ENCODE results near the gene HLA-A. TPM values are rescaled to one million over a fixed set of nuclear protein-coding genes. Genes with fewer than 3 reads are reported as not detected.

The HLA-A gene
- total and polyA plus RNA-seq, 2 of the 13 experiments (the other 11 are each of a cell fraction or from before 2014, with no cell fraction given) = 345 to 527 TPM

DNA sequence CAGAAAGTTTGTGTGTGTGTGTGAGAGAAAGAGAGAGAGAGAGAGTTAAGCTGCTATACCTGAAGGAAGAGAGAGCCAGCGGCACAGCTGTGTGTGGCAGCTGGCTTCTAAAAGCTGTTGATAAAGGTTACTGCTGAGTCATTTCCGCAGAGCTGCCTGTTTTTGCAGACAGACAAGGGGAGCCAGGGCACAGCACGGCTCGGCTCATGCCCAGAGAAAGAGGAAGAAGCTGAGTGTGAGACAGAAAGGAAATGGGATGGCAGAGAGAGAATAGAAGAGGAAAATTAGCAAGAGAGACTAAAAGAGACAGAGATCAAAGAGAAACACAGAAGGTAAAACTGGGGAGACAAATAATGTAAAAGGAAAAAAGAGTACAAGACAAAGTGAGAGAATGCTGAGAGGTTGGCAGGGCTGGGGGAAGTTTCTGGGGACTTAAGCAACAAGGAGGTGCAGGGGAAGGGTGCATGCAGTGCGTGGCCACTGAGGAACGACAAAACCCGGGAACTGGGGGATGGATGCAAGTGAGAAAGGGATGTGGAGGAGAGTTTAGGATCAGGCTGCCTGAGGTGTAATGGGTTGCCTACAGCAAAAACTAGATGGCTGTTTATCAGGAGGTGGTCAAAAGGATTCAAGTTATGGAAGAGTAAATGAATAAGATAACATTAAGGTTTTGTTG, 22.7 kb downstream of the HLA-A start (continued):
- TF ChIP-seq KAT2B (IDR thresholded peaks at IDR 0.05; ENCODE audit: borderline replicate concordance, low read depth, low read length) = no peak
- TF ChIP-seq ARHGAP35 (CRISPR knock-in tag; IDR thresholded peaks at IDR 0.05; ENCODE audit: borderline replicate concordance) = no peak
- no peak for TF ChIP-seq SUZ12 (IDR thresholded peaks at IDR 0.05; ENCODE audit: low read depth, low read length)
- peak; percentile 68 for TF ChIP-seq TCF7 (IDR thresholded peaks at IDR 0.05; ENCODE audit: low read depth)
- TF ChIP-seq, protein P1, sequence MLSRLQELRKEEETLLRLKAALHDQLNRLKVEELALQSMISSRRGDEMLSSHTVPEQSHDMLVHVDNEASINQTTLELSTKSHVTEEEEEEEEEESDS (CRISPR knock-in tag; IDR thresholded peaks at IDR 0.05; ENCODE audit: borderline replicate concordance) = no peak
- TF ChIP-seq ZNF180 (CRISPR knock-in tag; IDR thresholded peaks at IDR 0.05; ENCODE audit: borderline replicate concordance, low read depth) = no peak
- TF ChIP-seq, protein P2, sequence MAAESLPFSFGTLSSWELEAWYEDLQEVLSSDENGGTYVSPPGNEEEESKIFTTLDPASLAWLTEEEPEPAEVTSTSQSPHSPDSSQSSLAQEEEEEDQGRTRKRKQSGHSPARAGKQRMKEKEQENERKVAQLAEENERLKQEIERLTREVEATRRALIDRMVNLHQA (CRISPR knock-in tag; IDR thresholded peaks at IDR 0.05) = no peak
- TF ChIP-seq RFX1 (IDR thresholded peaks at IDR 0.05) = no peak
- no peak for TF ChIP-seq ZNF33A (CRISPR knock-in tag; IDR thresholded peaks at IDR 0.05; ENCODE audit: borderline replicate concordance)
- peak; percentile 94 for TF ChIP-seq MIER3 (CRISPR knock-in tag; IDR thresholded peaks at IDR 0.05; ENCODE audit: borderline replicate concordance)
- TF ChIP-seq JUND (CRISPR knock-in tag; IDR thresholded peaks at IDR 0.05) = peak; percentile 90
- TF ChIP-seq, protein P3, sequence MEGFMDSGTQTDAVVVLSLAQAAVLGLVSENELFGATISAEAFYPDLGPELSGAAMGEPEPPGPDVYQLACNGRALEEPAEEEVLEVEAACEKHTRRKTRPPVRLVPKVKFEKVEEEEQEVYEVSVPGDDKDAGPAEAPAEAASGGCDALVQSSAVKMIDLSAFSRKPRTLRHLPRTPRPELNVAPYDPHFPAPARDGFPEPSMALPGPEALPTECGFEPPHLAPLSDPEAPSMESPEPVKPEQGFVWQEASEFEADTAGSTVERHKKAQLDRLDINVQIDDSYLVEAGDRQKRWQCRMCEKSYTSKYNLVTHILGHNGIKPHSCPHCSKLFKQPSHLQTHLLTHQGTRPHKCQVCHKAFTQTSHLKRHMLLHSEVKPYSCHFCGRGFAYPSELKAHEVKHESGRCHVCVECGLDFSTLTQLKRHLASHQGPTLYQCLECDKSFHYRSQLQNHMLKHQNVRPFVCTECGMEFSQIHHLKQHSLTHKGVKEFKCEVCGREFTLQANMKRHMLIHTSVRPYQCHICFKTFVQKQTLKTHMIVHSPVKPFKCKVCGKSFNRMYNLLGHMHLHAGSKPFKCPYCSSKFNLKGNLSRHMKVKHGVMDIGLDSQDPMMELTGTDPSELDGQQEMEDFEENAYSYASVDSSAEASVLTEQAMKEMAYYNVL (CRISPR knock-in tag; IDR thresholded peaks at IDR 0.05; ENCODE audit: borderline replicate concordance) = peak; percentile 90; the same call in 1 of the 2 replicates
- TF ChIP-seq KLF11 (CRISPR knock-in tag; IDR thresholded peaks at IDR 0.05) = peak; percentile 96
- TF ChIP-seq ZNF136 (CRISPR knock-in tag; IDR thresholded peaks at IDR 0.05; ENCODE audit: low read depth) = 0 out of 2 replicates have a peak, but pooled peaks have one; percentile 58
- no peak for TF ChIP-seq ATM (IDR thresholded peaks at IDR 0.05; ENCODE audit: borderline replicate concordance)
- TF ChIP-seq, protein P4, sequence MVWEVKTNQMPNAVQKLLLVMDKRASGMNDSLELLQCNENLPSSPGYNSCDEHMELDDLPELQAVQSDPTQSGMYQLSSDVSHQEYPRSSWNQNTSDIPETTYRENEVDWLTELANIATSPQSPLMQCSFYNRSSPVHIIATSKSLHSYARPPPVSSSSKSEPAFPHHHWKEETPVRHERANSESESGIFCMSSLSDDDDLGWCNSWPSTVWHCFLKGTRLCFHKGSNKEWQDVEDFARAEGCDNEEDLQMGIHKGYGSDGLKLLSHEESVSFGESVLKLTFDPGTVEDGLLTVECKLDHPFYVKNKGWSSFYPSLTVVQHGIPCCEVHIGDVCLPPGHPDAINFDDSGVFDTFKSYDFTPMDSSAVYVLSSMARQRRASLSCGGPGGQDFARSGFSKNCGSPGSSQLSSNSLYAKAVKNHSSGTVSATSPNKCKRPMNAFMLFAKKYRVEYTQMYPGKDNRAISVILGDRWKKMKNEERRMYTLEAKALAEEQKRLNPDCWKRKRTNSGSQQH (CRISPR knock-in tag; IDR thresholded peaks at IDR 0.05; ENCODE audit: low read depth) = peak; percentile 61; the same call in 1 of the 2 replicates
- TF ChIP-seq, protein P5, sequence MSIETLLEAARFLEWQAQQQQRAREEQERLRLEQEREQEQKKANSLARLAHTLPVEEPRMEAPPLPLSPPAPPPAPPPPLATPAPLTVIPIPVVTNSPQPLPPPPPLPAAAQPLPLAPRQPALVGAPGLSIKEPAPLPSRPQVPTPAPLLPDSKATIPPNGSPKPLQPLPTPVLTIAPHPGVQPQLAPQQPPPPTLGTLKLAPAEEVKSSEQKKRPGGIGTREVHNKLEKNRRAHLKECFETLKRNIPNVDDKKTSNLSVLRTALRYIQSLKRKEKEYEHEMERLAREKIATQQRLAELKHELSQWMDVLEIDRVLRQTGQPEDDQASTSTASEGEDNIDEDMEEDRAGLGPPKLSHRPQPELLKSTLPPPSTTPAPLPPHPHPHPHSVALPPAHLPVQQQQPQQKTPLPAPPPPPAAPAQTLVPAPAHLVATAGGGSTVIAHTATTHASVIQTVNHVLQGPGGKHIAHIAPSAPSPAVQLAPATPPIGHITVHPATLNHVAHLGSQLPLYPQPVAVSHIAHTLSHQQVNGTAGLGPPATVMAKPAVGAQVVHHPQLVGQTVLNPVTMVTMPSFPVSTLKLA (IDR thresholded peaks at IDR 0.05) = no peak
- TF ChIP-seq HNRNPLL (IDR thresholded peaks at IDR 0.05; ENCODE audit: low read depth, low read length, poor library complexity, severe bottlenecking) = peak; percentile 30
- no peak for TF ChIP-seq ZNF484 (CRISPR knock-in tag; IDR thresholded peaks at IDR 0.05; ENCODE audit: borderline replicate concordance, low read depth)
- no peak for TF ChIP-seq RAD21 (CRISPR knock-in tag; IDR thresholded peaks at IDR 0.05)
- peak; percentile 70; the same call in 1 of the 2 replicates for TF ChIP-seq ZKSCAN8 (CRISPR knock-in tag; IDR thresholded peaks at IDR 0.05; ENCODE audit: borderline replicate concordance)
- TF ChIP-seq ZNF234 (CRISPR knock-in tag; conservative IDR thresholded peaks at IDR 0.05) = no peak
- no peak for TF ChIP-seq PAWR (CRISPR knock-in tag; IDR thresholded peaks at IDR 0.05; ENCODE audit: borderline replicate concordance)
- TF ChIP-seq, protein P6, sequence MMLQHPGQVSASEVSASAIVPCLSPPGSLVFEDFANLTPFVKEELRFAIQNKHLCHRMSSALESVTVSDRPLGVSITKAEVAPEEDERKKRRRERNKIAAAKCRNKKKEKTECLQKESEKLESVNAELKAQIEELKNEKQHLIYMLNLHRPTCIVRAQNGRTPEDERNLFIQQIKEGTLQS (CRISPR knock-in tag; IDR thresholded peaks at IDR 0.05) = peak; percentile 88
- no peak for TF ChIP-seq ZNF773 (CRISPR knock-in tag; IDR thresholded peaks at IDR 0.05; ENCODE audit: borderline replicate concordance)
- TF ChIP-seq ZNF143 (CRISPR knock-in tag; IDR thresholded peaks at IDR 0.05) = peak; percentile 49; the same call in 1 of the 2 replicates

Measured in HepG2 (cell line).